HepG2 (cell line): ENCODE results near the gene STK10. TPM values are rescaled to one million over a fixed set of nuclear protein-coding genes. Genes with fewer than 3 reads are reported as not detected.

Experiments
- ATAC-seq: fragments of 200-7000 bp; cut with Tn5 transposase; 3 replicates; pipeline ENCODE4 v1.9.1; 2020; ENCODE audit warnings: mild to moderate bottlenecking, moderate library complexity
- BruUV-seq: library from RNA; stranded (reverse); fragments of 400-500 nt; replicated peaks from 2 replicates; lab custom pipeline; 2021; lab: Mats Ljungman, UMichigan
- CTCF ChIA-PET: fragments of 300-600 bp; formaldehyde crosslinking; extraction: SDS; loops from one replicate; lab custom pipeline; 2021; ENCODE audit warnings: low total read pairs, inconsistent platforms, low intra/inter-chr PET ratio; lab: Yijun Ruan, JAX
- POLR2A ChIA-PET: fragments of 350-600 bp; sonication (Branson Sonifier 250); formaldehyde crosslinking; loops from one replicate; lab custom pipeline; 2020; ENCODE audit warnings: antibody characterized with exemption, inconsistent platforms; lab: Yijun Ruan, JAX
- DNase-seq: peaks from one replicate; pipeline ENCODE4 v3.0.0-alpha.2; 2015; ENCODE audit warnings: low spot score
- FAIRE-seq: peaks from 3 replicates; lab custom pipeline; 2011; peaks lifted over from hg19 to GRCh38; lab: Jason Lieb, UNC
- H2AFZ ChIP-seq: one replicate; pipeline ENCODE4 v1.6.1; 2011; ENCODE audit warnings: low read length, inconsistent platforms
- H3K27ac ChIP-seq: fragments of 300-600 bp; 3 replicates; pipeline ENCODE4 v1.8.0; 2011; ENCODE audit warnings: mixed run types, mild to moderate bottlenecking, mixed read lengths, low read length, inconsistent platforms; ENCODE audit not compliant: insufficient read depth; ENCODE audit errors: extremely low read length
- H3K27me3 ChIP-seq, 2 experiments: fragments of 200-600 bp in 1 of 2; 2 replicates in 1 of 2; 3 replicates in 1 of 2; pipeline versions ENCODE4 v1.6.0 to v1.8.0; 2011; ENCODE audit warnings: low read length in 2 of 2, mild to moderate bottlenecking in 2 of 2, moderate library complexity in 2 of 2, inconsistent platforms in 1 of 2; ENCODE audit not compliant: insufficient read depth in 2 of 2, control insufficient read depth in 1 of 2
- H3K36me3 ChIP-seq, 2 experiments: fragments of 200-600 bp in 1 of 2; replicated peaks in 1 of 2; 2 replicates in 1 of 2; 3 replicates in 1 of 2; pipeline versions ENCODE4 v1.5.1 to v1.8.0; 2011; ENCODE audit warnings: low read length in 2 of 2, inconsistent platforms in 1 of 2; ENCODE audit not compliant: insufficient read depth in 2 of 2, control insufficient read depth in 1 of 2
- H3K4me1 ChIP-seq: 2 replicates; pipeline ENCODE4 v1.5.1; 2012; ENCODE audit warnings: low read length, inconsistent platforms; ENCODE audit not compliant: insufficient read depth
- H3K4me2 ChIP-seq: 2 replicates; pipeline ENCODE4 v1.6.0; 2011; ENCODE audit warnings: low read depth, low read length, inconsistent platforms
- H3K4me3 ChIP-seq, 3 experiments: fragments of 200-600 bp in 1 of 3; sonication (generic), shearing (Covaris generic) in 1 of 3; replicated peaks in 1 of 3; 2 replicates each; pipeline ENCODE4 v1.5.1; 2011 to 2016; ENCODE audit warnings: low read length in 3 of 3, inconsistent platforms in 2 of 3, low read depth in 2 of 3, mild to moderate bottlenecking in 2 of 3, control low read depth in 1 of 3, mixed read lengths in 1 of 3; ENCODE audit not compliant: insufficient read depth in 1 of 3
- H3K79me2 ChIP-seq: one replicate; pipeline ENCODE4 v1.6.1; 2011; ENCODE audit warnings: low read length, inconsistent platforms; ENCODE audit not compliant: insufficient read depth
- H3K9ac ChIP-seq: 2 replicates; pipeline ENCODE4 v1.6.0; 2011; ENCODE audit warnings: mild to moderate bottlenecking, low read depth, low read length, inconsistent platforms; ENCODE audit not compliant: insufficient read depth
- H3K9me3 ChIP-seq: 2 replicates; pipeline ENCODE4 v1.5.1; 2012; ENCODE audit warnings: mild to moderate bottlenecking, low read length
- H4K20me1 ChIP-seq: 2 replicates; pipeline ENCODE4 v1.6.0; 2011; ENCODE audit warnings: inconsistent platforms, mild to moderate bottlenecking, low read length, moderate library complexity; ENCODE audit not compliant: insufficient read depth
- FOXA1 ChIP-seq, 2 experiments: fragments of 450-650 bp in 1 of 2; sonication (generic) in 1 of 2; formaldehyde crosslinking in 1 of 2; IDR thresholded peaks; 2 replicates each; pipeline versions ENCODE4 v1.4.0 to v1.6.1; 2016 to 2020; ENCODE audit warnings: missing genetic modification reagents in 1 of 2
- KLF11 ChIP-seq: IDR thresholded peaks from 2 replicates; pipeline ENCODE4 v1.6.1; 2016; ENCODE audit warnings: missing compliant biosample characterization
- MAF1 ChIP-seq: sonication (generic); formaldehyde crosslinking; IDR thresholded peaks from 2 replicates; pipeline ENCODE4 v1.5.0; 2020; ENCODE audit warnings: missing genetic modification reagents, borderline replicate concordance
- TEAD3 ChIP-seq: optimal IDR thresholded peaks from 2 replicates; pipeline ENCODE3; 2016; ENCODE audit warnings: borderline replicate concordance
- ZNF768 ChIP-seq: sonication (generic); formaldehyde crosslinking; IDR thresholded peaks from 2 replicates; pipeline ENCODE4 v1.4.0; 2020; ENCODE audit warnings: missing genetic modification reagents
- WGBS: methylation state at CpG from one replicate; pipeline ENCODE4 v1.1.6; 2017; ENCODE audit warnings: low lambda C conversion rate; 5-methylcytosine and 5-hydroxymethylcytosine counted together
- in situ Hi-C: cut with HindIII; loops from 2 replicates; pipeline ENCODE4 v1.10.0; 2017; ENCODE audit warnings: low pct_unique_long_range_greater_than_20kb; ENCODE audit not compliant: extremely low pct_ligation_motif_present
- intact Hi-C: fragments of 100-400 bp; cut with micrococcal nuclease; formaldehyde crosslinking; loops from one replicate; pipeline ENCODE4 v1.10.0; 2022; ENCODE audit not compliant: unreplicated experiment
- polyA plus RNA-seq, 8 experiments: library from polyadenylated mRNA; depleted of rRNA in 3 of 8; stranded (reverse) in 7 of 8; unstranded in 1 of 8; fragments of >200 nt; fragmentation: Illumina TruSeq in 4 of 8; extraction: Trizol in 4 of 8; gene quantifications; 2 replicates each; pipeline versions ENCODE4 v1.2.1 to v1.2.3, GENCODE V29; 2011 to 2016; ENCODE audit warnings: low read depth in 4 of 8, missing spikeins in 1 of 8, mixed read lengths in 1 of 8; ENCODE audit not compliant: insufficient read depth in 1 of 8
- total RNA-seq, 5 experiments: library from RNA; depleted of rRNA; stranded (reverse); fragments of >200 nt; fragmentation: Illumina TruSeq; extraction: Trizol; gene quantifications; 2 replicates each; pipeline ENCODE4 v1.2.3, GENCODE V29; 2016; ENCODE audit warnings: low read depth in 1 of 5
- TF ChIP-seq, protein P1 (sequence below): sonication (generic); formaldehyde crosslinking; IDR thresholded peaks from 2 replicates; pipeline ENCODE4 v1.4.0; 2020; ENCODE audit warnings: missing genetic modification reagents
- TF ChIP-seq, protein P2 (sequence below): sonication (generic); formaldehyde crosslinking; IDR thresholded peaks from 2 replicates; pipeline ENCODE4 v1.4.0; 2020; ENCODE audit warnings: low read depth, missing genetic modification reagents
- TF ChIP-seq, protein P3 (sequence below): sonication (generic); formaldehyde crosslinking; IDR thresholded peaks from 2 replicates; pipeline ENCODE4 v1.5.1; 2020; ENCODE audit warnings: mild to moderate bottlenecking, missing genetic modification reagents
- TF ChIP-seq, protein P4 (sequence below): sonication (generic); formaldehyde crosslinking; IDR thresholded peaks from 2 replicates; pipeline ENCODE4 v1.4.0; 2020; ENCODE audit warnings: mild to moderate bottlenecking, low read depth, missing genetic modification reagents

STK10 gene
- total and polyA plus RNA-seq, 2 of the 13 experiments (the other 11 are each of a cell fraction or from before 2014, with no cell fraction given): 7.0 to 7.2 TPM

DNA sequence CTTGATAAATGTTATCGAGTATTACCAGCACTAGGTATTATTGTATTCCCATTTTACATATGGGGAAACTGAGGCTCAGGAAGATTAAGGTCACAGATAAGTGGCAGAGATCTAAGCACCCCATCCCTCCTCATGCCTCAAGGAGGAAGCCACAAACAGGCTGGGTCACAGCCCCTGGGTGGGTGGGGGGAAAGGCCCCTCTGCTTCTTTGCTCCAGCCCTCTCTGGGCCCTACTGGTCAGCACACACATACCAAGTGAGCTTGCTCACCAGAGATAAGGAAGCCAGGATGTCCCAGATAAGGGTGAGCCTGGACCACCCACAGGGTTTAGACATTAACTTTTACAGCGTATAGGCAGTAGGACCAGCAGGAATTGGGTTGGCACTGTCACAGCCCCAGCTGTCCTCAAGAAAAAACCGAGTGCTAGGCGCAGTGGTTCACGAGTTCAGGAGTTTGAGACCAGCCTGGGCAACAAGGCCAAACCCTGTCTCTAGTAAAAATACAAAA is 45.3 kb downstream of the STK10 start:
- no peak overlapping the region for H3K27ac ChIP-seq
- no peaks in the 10 kb centered on the region for H3K79me2 ChIP-seq
- in situ Hi-C loops (no loop called here), intact Hi-C loops (no loop called here)
- FAIRE-seq (peak; percentile 57), DNase-seq (peak; percentile 42), ATAC-seq (peak; percentile 43)
- no peak overlapping the region for H3K4me2 ChIP-seq
- peaks cover 40% of the 10 kb centered on the region for H3K4me1 ChIP-seq
- H3K27me3 ChIP-seq: no peaks in the 10 kb centered on the region
- no peaks in the 10 kb centered on the region for H4K20me1 ChIP-seq
- ChIA-PET POLR2A (no interaction called here), CTCF (no interaction called here)
- H2AFZ ChIP-seq: no peak overlapping the region
- no peaks in the 10 kb centered on the region for H3K9me3 ChIP-seq
- H3K4me3 ChIP-seq: no peak overlapping the region
- no peaks in the 10 kb centered on the region; a peak in 1 of 5 replicates for H3K36me3 ChIP-seq
- no peak overlapping the region for H3K9ac ChIP-seq
- WGBS: 66% methylated on average over 5 of the region's 5 CpGs
- no TSS peak for BruUV-seq
- TF ChIP-seq ZNF768 (CRISPR knock-in tag) (peak; percentile 55; the same call in 1 of the 2 replicates), TEAD3 (CRISPR knock-in tag) (peak; percentile 57), MAF1 (CRISPR knock-in tag) (no peak), FOXA1 (IDR thresholded peaks at IDR 0.05) (no peak), FOXA1 (CRISPR knock-in tag; IDR thresholded peaks at IDR 0.05) (no peak), KLF11 (CRISPR knock-in tag) (no peak)
- TF ChIP-seq, protein P1, sequence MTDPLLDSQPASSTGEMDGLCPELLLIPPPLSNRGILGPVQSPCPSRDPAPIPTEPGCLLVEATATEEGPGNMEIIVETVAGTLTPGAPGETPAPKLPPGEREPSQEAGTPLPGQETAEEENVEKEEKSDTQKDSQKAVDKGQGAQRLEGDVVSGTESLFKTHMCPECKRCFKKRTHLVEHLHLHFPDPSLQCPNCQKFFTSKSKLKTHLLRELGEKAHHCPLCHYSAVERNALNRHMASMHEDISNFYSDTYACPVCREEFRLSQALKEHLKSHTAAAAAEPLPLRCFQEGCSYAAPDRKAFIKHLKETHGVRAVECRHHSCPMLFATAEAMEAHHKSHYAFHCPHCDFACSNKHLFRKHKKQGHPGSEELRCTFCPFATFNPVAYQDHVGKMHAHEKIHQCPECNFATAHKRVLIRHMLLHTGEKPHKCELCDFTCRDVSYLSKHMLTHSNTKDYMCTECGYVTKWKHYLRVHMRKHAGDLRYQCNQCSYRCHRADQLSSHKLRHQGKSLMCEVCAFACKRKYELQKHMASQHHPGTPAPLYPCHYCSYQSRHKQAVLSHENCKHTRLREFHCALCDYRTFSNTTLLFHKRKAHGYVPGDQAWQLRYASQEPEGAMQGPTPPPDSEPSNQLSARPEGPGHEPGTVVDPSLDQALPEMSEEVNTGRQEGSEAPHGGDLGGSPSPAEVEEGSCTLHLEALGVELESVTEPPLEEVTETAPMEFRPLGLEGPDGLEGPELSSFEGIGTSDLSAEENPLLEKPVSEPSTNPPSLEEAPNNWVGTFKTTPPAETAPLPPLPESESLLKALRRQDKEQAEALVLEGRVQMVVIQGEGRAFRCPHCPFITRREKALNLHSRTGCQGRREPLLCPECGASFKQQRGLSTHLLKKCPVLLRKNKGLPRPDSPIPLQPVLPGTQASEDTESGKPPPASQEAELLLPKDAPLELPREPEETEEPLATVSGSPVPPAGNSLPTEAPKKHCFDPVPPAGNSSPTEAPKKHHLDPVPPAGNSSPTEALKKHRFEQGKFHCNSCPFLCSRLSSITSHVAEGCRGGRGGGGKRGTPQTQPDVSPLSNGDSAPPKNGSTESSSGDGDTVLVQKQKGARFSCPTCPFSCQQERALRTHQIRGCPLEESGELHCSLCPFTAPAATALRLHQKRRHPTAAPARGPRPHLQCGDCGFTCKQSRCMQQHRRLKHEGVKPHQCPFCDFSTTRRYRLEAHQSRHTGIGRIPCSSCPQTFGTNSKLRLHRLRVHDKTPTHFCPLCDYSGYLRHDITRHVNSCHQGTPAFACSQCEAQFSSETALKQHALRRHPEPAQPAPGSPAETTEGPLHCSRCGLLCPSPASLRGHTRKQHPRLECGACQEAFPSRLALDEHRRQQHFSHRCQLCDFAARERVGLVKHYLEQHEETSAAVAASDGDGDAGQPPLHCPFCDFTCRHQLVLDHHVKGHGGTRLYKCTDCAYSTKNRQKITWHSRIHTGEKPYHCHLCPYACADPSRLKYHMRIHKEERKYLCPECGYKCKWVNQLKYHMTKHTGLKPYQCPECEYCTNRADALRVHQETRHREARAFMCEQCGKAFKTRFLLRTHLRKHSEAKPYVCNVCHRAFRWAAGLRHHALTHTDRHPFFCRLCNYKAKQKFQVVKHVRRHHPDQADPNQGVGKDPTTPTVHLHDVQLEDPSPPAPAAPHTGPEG (CRISPR knock-in tag): no peak
- TF ChIP-seq, protein P2, sequence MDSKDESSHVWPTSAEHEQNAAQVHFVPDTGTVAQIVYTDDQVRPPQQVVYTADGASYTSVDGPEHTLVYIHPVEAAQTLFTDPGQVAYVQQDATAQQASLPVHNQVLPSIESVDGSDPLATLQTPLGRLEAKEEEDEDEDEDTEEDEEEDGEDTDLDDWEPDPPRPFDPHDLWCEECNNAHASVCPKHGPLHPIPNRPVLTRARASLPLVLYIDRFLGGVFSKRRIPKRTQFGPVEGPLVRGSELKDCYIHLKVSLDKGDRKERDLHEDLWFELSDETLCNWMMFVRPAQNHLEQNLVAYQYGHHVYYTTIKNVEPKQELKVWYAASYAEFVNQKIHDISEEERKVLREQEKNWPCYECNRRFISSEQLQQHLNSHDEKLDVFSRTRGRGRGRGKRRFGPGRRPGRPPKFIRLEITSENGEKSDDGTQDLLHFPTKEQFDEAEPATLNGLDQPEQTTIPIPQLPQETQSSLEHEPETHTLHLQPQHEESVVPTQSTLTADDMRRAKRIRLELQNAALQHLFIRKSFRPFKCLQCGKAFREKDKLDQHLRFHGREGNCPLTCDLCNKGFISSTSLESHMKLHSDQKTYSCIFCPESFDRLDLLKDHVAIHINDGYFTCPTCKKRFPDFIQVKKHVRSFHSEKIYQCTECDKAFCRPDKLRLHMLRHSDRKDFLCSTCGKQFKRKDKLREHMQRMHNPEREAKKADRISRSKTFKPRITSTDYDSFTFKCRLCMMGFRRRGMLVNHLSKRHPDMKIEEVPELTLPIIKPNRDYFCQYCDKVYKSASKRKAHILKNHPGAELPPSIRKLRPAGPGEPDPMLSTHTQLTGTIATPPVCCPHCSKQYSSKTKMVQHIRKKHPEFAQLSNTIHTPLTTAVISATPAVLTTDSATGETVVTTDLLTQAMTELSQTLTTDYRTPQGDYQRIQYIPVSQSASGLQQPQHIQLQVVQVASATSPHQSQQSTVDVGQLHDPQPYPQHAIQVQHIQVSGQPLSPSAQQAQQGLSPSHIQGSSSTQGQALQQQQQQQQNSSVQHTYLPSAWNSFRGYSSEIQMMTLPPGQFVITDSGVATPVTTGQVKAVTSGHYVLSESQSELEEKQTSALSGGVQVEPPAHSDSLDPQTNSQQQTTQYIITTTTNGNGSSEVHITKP (CRISPR knock-in tag): no peak
- TF ChIP-seq, protein P3, sequence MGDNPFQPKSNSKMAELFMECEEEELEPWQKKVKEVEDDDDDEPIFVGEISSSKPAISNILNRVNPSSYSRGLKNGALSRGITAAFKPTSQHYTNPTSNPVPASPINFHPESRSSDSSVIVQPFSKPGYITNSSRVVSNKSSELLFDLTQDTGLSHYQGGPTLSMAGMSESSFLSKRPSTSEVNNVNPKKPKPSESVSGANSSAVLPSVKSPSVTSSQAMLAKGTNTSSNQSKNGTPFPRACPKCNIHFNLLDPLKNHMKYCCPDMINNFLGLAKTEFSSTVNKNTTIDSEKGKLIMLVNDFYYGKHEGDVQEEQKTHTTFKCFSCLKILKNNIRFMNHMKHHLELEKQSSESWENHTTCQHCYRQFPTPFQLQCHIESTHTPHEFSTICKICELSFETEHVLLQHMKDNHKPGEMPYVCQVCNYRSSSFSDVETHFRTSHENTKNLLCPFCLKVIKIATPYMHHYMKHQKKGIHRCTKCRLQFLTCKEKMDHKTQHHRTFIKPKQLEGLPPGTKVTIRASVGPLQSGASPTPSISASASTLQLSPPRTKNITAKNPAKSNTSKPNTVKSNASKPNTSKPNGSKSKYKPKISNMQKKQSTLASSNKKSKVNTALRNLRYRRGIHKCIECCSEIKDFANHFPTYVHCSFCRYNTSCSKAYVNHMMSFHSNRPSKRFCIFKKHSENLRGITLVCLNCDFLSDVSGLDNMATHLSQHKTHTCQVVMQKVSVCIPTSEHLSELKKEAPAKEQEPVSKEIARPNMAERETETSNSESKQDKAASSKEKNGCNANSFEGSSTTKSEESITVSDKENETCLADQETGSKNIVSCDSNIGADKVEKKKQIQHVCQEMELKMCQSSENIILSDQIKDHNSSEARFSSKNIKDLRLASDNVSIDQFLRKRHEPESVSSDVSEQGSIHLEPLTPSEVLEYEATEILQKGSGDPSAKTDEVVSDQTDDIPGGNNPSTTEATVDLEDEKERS (CRISPR knock-in tag): no peak
- TF ChIP-seq, protein P4, sequence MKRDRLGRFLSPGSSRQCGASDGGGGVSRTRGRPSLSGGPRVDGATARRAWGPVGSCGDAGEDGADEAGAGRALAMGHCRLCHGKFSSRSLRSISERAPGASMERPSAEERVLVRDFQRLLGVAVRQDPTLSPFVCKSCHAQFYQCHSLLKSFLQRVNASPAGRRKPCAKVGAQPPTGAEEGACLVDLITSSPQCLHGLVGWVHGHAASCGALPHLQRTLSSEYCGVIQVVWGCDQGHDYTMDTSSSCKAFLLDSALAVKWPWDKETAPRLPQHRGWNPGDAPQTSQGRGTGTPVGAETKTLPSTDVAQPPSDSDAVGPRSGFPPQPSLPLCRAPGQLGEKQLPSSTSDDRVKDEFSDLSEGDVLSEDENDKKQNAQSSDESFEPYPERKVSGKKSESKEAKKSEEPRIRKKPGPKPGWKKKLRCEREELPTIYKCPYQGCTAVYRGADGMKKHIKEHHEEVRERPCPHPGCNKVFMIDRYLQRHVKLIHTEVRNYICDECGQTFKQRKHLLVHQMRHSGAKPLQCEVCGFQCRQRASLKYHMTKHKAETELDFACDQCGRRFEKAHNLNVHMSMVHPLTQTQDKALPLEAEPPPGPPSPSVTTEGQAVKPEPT (CRISPR knock-in tag): no peak
